GM21825 (cell line): ENCODE results near the gene RUNX2.
"Not testable (repeated sequence)": the region's sequence is repeated elsewhere in the genome, so short reads cannot be mapped to it uniquely, and the experiment has no call there.

Experiments
- ATAC-seq: cut with Tn5 transposase; IDR thresholded peaks from one replicate; pipeline ENCODE4 v1.9.1; 2021; ENCODE audit warnings: mild to moderate bottlenecking, moderate library complexity; ENCODE audit not compliant: unreplicated experiment

The RUNX2 gene

GRCh38 chr6:45454008-45454911 lies 126.1 kb downstream of the RUNX2 start:
- no peak for ATAC-seq

DNA sequence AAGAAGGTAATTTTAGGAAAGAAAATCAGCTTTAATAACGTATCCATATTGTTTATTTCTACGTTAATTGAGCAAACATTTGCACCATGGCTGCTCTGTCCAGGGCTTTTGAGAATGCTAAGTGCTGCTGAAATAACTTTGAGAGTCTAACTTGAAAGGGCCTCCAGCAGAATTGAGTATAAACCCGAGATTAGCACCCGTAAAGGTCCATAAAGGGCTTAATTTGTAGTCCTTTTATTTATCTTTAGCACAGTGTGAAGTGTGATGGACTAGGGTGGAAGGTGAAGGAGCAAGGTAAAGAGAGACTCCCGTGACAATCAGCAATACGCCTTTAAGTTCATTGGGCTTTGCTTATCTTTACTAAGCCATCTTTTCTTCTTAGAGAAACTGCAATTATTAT lies 127.3 kb downstream of the RUNX2 start:
- ATAC-seq = no peak

DNA sequence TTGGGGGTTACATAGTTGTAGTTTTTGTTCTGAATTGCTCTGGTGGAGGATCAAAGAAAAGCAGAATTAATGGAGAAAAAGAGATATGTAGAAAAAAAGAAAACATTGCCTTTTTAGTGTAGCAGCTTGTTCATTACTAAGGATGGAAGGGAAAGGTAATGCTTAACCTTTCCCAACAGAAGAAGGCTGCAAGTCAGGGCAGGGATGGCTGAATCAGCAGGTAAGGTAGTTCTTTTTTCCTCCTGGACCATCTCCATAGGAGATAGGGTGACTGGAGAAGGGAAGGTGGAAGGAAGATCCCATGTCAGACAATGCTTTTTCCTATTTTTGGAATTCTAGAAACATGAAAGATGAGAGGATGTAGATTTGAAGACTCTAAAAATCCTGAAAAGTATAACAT lies 129.0 kb downstream of the RUNX2 start:
- no peak for ATAC-seq

- no peak for ATAC-seq
Measured at GRCh38 chr6:45458672-45459071, 130.5 kb downstream of the RUNX2 start.

DNA sequence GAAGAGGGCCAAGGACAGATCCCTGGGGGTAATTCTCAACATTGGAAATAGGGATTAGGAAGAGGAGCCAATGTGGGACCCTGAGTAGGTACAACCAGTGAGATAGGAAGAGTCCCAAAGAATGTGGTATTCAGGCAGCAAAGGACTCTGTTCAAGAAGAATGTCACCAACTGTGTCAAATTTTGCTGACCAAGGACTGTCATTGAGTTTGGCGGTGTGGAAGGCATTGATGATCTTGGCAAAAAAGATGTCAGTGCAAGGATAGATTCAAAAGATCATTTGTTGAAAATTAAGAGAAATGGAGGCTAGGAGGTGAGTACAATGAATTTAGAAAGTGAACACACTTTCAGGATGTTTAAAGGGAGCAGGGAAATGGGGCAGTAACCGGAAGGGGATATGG lies 132.0 kb downstream of the RUNX2 start:
- ATAC-seq = no peak

DNA sequence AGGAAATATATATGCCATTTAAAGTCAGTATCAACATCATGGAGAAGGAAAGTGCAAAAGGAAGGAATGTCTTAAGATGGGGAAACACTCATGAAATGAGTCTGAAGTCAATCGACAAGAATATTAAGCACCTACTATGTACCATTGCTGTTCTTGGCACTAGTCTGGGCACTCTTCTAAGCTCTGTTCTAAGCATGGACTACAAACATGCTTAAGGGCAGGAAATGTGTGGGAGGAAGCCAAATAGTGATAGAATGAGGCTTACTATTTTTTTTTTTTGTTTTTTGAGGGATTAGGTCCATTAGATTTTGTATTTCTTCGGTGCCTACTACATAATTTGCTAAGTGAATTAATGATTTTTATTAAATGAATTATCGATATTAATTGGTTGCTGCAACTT lies 133.4 kb downstream of the RUNX2 start:
- no peak for ATAC-seq

DNA sequence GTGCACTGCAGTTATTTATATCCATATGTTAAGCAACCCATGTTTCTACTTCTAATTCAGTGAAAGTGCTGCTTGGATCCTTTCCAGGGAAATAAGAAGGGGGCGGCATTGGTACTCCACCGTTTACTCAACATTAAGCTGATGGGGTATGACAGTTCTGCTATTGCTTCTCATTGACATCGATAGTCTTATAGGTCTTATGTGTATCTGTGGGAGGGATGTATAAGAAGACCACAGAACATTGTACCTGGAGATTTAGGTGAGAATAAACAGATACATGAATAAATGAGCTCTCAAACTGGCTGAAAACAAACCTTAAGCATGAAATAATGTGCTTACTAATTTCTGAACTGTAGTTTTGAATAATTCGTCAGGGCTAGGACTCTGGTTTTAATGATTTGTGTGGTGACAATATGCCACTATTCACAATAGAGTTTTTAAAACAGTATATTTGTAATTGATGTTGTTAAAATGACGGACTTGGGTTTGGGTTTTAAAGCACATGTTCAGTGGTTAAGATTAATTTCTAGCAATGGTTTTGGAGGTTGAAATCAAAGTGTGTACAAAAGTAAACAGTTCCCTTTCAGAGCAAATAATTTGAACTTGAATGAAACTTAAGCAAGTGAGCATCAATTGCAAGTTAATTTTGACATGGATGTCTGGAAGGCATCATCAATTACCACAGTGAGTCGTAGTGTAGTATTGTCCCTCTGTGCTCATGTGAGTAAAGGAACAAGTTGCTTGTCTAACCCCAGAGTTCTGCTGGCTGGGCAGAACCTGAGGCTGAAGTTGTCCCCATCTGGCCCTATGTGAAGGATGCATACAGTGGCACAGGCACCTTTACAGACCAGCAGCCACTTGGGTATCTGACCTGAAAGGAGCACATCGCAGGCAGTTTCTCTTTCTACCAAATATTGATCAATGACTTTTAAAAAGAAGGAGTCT lies 134.3 kb downstream of the RUNX2 start:
- no peak for ATAC-seq

GRCh38 chr6:45464685-45465084 lies 136.6 kb downstream of the RUNX2 start:
- no peak for ATAC-seq

GRCh38 chr6:45466686-45467085 lies 138.6 kb downstream of the RUNX2 start:
- no peak for ATAC-seq

DNA sequence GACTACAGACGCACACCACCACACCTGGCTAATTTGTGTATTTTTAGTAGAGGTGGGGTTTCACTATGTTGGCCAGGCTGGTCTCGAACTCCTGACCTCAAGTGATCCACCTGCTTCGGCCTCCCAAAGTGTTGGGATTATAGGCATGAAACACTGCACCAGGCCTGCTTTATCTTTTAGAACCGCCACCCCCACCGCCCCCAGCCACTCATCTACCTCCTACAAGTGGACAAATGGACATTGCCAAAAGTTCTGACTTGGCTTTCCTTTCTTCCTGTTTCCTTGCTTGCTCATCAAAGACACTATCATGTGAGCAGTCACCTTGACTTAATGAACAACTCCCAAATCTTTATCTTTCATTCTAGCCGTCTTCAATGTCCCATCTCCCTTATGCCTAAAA lies 139.3 kb downstream of the RUNX2 start:
- not testable (repeated sequence) for ATAC-seq

DNA sequence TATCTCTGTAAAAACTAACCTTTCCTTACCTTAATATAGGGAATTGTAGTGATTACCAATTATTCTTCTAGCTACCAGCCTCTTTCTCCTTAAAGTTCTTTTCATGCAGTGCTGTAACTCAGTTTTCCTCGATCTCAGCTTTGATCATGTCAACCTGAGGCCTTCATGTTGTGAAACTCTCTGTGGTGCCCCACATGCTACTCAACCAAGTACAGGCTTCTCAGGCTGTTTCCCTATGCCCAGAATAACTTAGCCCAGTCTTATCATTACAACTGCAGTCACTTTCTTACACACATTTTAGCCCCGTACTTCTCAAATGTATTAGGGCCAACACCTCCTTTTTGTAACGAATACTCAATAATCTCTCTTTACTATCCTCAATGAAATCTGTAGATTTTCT lies 139.7 kb downstream of the RUNX2 start:
- no peak for ATAC-seq

- ATAC-seq = no peak
Measured at GRCh38 chr6:45469663-45470062, 141.5 kb downstream of the RUNX2 start.

GRCh38 chr6:45470131-45470738 lies 142.1 kb downstream of the RUNX2 start:
- ATAC-seq = no peak

- ATAC-seq = no peak
Measured at GRCh38 chr6:45472382-45472781, 144.3 kb downstream of the RUNX2 start.

GRCh38 chr6:45473121-45473993 lies 145.2 kb downstream of the RUNX2 start:
- ATAC-seq = no peak

DNA sequence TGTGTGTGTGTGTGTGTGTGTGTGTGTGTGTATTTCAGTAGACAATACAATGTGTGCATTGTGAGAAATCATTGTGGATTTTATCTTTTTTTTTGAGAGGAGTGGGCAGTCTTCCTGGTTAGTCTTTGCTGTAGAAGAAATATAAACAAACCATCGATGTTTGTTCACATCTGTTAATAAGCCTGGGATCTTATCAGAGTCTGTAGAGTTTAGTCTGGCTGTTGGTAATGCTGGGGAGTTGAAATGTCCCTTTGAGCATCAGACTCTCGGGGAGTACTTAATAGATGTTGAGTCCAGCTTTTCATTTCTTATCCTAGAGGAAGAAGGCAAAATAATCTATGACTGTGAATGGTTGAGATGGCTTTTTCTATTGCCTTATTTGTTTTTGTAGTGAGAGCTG lies 146.2 kb downstream of the RUNX2 start:
- no peak for ATAC-seq

GRCh38 chr6:45476341-45476740 lies 148.2 kb downstream of the RUNX2 start:
- no peak for ATAC-seq

DNA sequence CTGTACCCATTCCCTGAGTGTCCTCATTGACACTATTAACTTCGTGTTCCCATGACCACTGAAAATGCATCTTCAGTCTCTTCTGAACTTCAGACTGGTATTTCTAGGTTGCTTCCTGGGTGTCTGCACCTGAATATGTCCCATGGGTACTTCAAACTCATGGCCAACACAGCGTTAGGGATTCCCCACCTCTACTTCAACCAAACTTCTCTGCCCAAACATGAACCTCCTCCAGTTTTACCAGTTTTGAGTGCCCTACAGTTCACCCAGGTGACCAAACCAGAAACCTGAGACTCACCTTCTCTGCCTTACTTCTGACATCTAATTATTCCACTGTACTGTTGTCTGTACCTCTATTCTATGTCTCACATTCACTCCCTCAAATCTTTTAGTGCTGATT lies 149.1 kb downstream of the RUNX2 start:
- ATAC-seq = no peak

- ATAC-seq = no peak
Measured at GRCh38 chr6:45477790-45478189, 149.7 kb downstream of the RUNX2 start.

DNA sequence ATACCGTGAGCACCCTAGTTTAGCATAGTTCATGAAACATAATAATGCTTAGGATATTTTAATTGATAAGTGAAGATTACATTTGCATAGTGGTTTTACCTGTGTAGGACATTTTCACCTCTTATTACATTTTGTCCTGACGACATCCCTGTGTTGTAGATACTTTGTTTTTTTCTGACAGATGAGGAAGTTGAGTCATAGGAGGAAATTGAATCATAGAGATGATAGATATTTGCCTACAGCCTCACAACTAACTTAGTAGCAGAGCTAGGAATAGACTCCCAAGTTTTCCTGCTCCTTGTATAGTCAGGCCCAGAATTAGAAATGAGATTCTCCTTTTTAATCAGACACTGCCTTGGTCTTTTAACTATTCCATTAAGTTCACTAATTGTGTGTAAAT lies 150.1 kb downstream of the RUNX2 start:
- no peak for ATAC-seq
